ENCODE data around the gene MACC1. TPM values are rescaled to one million over a fixed set of nuclear protein-coding genes. Genes with fewer than 3 reads are reported as not detected.

MACC1 gene
- total RNA-seq, 1 donor from 2014 or later: 24.7 TPM

DNA sequence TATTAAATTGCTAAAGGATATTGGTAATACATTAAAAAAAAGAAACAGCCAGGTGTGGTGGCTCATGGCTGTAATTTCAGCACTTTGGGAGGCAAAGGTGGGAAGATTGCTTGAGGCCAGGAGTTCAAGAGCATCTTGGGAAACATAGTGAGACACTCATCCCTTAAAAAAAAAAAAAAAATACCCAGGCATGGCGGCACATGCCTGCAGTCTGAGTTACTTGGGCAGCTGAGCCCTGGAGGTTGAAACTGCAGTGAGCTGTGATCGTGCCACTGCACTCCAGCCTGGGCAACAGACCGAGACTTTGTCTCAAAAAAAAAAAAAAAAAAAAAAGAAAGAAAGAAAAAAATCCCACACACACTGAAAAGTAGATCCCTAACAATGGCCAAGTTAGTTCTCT is 59.7 kb downstream of the MACC1 start:
- no peak for DNase-seq
- Histone ChIP-seq H3K9me3 (no peaks in the 10 kb centered on the region), H3K36me3 (no peaks in the 10 kb centered on the region), H3K4me1 (no peaks in the 10 kb centered on the region), H3K27ac (no peak overlapping the region), H3K27me3 (ENCODE audit: low read depth) (no peaks in the 10 kb centered on the region), H3K4me3 (no peak overlapping the region)
- TF ChIP-seq, protein P1, sequence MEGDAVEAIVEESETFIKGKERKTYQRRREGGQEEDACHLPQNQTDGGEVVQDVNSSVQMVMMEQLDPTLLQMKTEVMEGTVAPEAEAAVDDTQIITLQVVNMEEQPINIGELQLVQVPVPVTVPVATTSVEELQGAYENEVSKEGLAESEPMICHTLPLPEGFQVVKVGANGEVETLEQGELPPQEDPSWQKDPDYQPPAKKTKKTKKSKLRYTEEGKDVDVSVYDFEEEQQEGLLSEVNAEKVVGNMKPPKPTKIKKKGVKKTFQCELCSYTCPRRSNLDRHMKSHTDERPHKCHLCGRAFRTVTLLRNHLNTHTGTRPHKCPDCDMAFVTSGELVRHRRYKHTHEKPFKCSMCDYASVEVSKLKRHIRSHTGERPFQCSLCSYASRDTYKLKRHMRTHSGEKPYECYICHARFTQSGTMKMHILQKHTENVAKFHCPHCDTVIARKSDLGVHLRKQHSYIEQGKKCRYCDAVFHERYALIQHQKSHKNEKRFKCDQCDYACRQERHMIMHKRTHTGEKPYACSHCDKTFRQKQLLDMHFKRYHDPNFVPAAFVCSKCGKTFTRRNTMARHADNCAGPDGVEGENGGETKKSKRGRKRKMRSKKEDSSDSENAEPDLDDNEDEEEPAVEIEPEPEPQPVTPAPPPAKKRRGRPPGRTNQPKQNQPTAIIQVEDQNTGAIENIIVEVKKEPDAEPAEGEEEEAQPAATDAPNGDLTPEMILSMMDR (IDR thresholded peaks at IDR 0.05): no peak
- intact Hi-C loops (cut with DNase I): no loop called here
- no peak for ATAC-seq

DNA sequence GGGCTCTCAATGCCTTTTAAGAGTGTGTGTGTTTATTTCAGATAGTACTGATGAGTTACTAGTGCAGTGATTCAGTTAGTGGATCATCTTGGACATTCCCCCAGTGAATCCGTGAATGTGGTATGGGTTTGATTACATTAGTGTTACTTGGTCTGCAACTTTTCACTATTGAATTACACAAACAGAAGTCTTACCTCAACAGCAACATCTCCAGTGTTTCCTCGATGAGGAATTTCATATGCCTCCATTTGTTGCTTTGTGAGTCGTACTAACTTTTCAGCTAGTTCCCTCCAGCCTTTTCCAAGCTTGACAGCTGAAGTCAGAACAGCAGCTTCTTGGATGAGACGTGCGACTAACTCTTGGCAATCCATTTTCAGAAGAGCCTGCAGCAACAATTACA is 63.2 kb downstream of the MACC1 start:
- Histone ChIP-seq H3K4me3 (no peak overlapping the region), H3K27me3 (ENCODE audit: low read depth) (no peaks in the 10 kb centered on the region), H3K9me3 (no peaks in the 10 kb centered on the region), H3K4me1 (no peaks in the 10 kb centered on the region), H3K27ac (no peak overlapping the region), H3K36me3 (no peaks in the 10 kb centered on the region)
- DNase-seq: no peak
- ATAC-seq: no peak
- intact Hi-C loops (cut with DNase I): no loop called here
- TF ChIP-seq, protein P1 (IDR thresholded peaks at IDR 0.05): no peak

DNA sequence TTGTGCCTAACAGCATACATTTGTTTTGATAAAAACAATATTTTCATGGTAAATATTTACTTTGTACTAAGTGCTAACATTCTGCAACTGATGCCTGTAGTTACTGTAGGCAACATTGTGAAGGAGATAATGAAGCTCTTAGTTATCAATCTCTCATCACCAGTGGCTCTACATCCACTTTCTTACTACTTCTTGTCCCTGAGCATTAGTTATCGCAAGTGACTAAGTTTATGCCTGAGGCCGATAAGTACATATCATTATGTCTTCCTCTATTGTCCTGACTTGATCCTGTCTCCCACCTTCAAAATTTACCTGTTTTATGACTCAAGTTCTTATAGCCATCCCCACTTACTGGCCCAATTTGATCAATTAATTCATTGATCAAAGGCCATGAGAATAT is 63.6 kb downstream of the MACC1 start:
- TF ChIP-seq, protein P1 (IDR thresholded peaks at IDR 0.05): no peak

GRCh38 chr7:20152511-20152910 is 64.7 kb downstream of the MACC1 start:
- TF ChIP-seq, protein P1 (IDR thresholded peaks at IDR 0.05): no peak

More for the DNA sequence above, 63.6 kb downstream of the MACC1 start:
- H3K9me3 ChIP-seq: no peaks in the 10 kb centered on the region
- no peaks in the 10 kb centered on the region for H3K27me3 ChIP-seq (ENCODE audit: low read depth)
- ATAC-seq (no peak), DNase-seq (no peak)
- H3K4me3 ChIP-seq: no peak overlapping the region
- no peaks in the 10 kb centered on the region for H3K36me3 ChIP-seq
- H3K4me1 ChIP-seq: no peaks in the 10 kb centered on the region
- intact Hi-C loops (cut with DNase I): no loop called here
- no peak overlapping the region for H3K27ac ChIP-seq

GRCh38 chr7:20151708-20152456 is 65.3 kb downstream of the MACC1 start:
- Histone ChIP-seq H3K4me1 (peaks cover 1% of the 10 kb centered on the region), H3K4me3 (no peak overlapping the region), H3K27me3 (ENCODE audit: low read depth) (no peaks in the 10 kb centered on the region), H3K36me3 (no peaks in the 10 kb centered on the region), H3K9me3 (no peaks in the 10 kb centered on the region), H3K27ac (no peak overlapping the region)
- DNase-seq (no peak), ATAC-seq (no peak)
- intact Hi-C loops (cut with DNase I): no loop called here
- TF ChIP-seq, protein P1 (IDR thresholded peaks at IDR 0.05): no peak

More at GRCh38 chr7:20152511-20152910, 64.7 kb downstream of the MACC1 start:
- Histone ChIP-seq H3K27me3 (ENCODE audit: low read depth) (no peaks in the 10 kb centered on the region), H3K27ac (no peak overlapping the region), H3K4me1 (no peaks in the 10 kb centered on the region), H3K36me3 (no peaks in the 10 kb centered on the region), H3K9me3 (no peaks in the 10 kb centered on the region), H3K4me3 (no peak overlapping the region)
- DNase-seq (no peak), ATAC-seq (no peak)
- intact Hi-C loops (cut with DNase I): no loop called here

Data from lower lobe of right lung (tissue), 2 donors.